ENCODE data around the gene TIPRL.

The TIPRL gene

GRCh38 chr1:168221275-168221674 is 42.5 kb downstream of the TIPRL start:
- TF ChIP-seq ZFX (IDR thresholded peaks at IDR 0.05; ENCODE audit: borderline replicate concordance) = no peak
- TF ChIP-seq, protein P1, sequence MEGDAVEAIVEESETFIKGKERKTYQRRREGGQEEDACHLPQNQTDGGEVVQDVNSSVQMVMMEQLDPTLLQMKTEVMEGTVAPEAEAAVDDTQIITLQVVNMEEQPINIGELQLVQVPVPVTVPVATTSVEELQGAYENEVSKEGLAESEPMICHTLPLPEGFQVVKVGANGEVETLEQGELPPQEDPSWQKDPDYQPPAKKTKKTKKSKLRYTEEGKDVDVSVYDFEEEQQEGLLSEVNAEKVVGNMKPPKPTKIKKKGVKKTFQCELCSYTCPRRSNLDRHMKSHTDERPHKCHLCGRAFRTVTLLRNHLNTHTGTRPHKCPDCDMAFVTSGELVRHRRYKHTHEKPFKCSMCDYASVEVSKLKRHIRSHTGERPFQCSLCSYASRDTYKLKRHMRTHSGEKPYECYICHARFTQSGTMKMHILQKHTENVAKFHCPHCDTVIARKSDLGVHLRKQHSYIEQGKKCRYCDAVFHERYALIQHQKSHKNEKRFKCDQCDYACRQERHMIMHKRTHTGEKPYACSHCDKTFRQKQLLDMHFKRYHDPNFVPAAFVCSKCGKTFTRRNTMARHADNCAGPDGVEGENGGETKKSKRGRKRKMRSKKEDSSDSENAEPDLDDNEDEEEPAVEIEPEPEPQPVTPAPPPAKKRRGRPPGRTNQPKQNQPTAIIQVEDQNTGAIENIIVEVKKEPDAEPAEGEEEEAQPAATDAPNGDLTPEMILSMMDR (IDR thresholded peaks at IDR 0.05) = no peak
- no peak overlapping the region for H3K27ac ChIP-seq

GRCh38 chr1:168223261-168223660 is 44.5 kb downstream of the TIPRL start:
- H3K27ac ChIP-seq = no peak overlapping the region
- no peak for TF ChIP-seq ZFX (IDR thresholded peaks at IDR 0.05; ENCODE audit: borderline replicate concordance)
- TF ChIP-seq, protein P1 (IDR thresholded peaks at IDR 0.05) = no peak

GRCh38 chr1:168223681-168224540 is 45.1 kb downstream of the TIPRL start:
- no peak for TF ChIP-seq ZFX (IDR thresholded peaks at IDR 0.05; ENCODE audit: borderline replicate concordance)
- TF ChIP-seq, protein P1 (IDR thresholded peaks at IDR 0.05) = no peak
- no peak overlapping the region for H3K27ac ChIP-seq

DNA sequence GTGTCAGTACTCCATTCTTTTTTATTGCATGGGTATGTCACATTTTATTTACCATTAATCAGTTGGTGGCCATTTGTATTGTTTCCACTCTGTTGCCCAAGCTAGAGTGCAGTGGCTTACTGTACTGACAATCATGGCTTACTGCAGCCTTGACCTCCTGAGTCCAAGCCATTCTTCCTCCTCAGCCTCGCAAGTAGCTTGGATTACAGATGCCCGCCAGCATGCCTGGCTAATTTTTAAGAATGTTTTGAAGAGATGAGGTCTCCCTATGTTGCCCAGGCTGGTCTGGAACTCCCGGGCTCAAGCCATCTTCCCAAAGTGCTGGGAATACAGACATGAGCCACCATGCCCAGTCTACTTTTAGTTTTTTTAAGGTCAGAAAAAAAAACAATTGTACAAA is 46.2 kb downstream of the TIPRL start:
- TF ChIP-seq, protein P1 (IDR thresholded peaks at IDR 0.05) = no peak
- TF ChIP-seq ZFX (IDR thresholded peaks at IDR 0.05; ENCODE audit: borderline replicate concordance) = no peak
- H3K27ac ChIP-seq = peak overlapping the region; percentile 60

DNA sequence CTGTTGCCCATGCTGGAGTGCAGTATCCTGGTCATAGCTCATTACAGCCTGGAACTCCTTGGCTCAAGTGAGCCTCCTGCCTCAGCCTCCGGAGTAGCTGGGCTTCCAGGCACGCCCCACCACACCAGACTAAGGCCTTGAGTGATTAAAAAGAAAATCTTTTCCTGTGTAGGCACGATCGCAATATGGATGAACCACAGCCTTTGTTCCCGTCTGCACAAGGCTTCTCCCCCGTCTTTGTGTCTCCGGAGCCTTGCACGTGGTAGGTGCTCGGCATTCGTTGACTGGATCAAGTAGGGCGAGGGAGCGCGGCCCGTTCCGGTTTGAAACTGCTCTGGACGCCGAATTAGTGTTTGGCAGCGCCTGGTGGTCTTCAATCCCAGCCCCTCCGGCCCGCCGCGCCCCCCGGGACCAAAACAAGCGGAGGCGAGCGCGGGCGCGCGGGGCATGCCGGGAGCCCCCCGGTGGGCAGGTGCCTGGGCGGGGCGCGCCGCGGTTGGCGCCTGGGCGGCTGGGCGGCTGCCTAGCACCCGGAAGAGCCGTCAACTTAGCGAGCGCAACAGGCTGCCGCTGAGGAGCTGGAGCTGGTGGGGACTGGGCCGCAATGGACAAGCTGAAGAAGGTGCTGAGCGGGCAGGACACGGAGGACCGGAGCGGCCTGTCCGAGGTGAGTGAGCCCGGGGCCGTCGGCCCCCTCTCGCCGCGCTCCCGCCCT is 46.9 kb downstream of the TIPRL start, which contains the start of gene SFT2D2:
Gene SFT2D2 (plus strand): TSS at position 529 of the 715 bp plus-strand sequence. CDS start 76 bp downstream, at position 605.
- TF ChIP-seq ZFX (IDR thresholded peaks at IDR 0.05; ENCODE audit: borderline replicate concordance) = no peak
- TF ChIP-seq, protein P1 (IDR thresholded peaks at IDR 0.05) = no peak
- H3K27ac ChIP-seq = peak within 1 kb of the TSS; percentile 60

DNA sequence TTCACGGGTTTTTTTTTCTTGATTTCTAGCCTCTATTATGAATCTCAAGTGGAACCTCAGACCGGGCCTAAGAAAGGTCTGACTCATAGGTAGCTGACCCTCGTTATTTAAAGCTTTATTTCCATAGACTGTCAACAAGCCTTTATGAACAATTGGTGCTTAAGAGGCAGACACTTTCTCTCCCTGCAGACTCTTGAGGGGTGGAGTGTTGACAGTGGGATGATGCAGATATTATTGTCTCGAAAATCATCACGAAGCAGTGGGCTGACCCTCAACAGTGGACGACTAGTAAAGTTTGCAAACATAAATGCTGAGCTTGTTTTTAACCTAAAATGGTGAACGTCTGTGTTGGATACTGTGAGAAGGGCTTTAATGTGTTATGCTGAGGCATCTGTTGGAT is 48.9 kb downstream of the TIPRL start:
- TF ChIP-seq, protein P1 (IDR thresholded peaks at IDR 0.05) = no peak
- no peak for TF ChIP-seq ZFX (IDR thresholded peaks at IDR 0.05; ENCODE audit: borderline replicate concordance)
- H3K27ac ChIP-seq = no peak overlapping the region

GRCh38 chr1:168229893-168230292 is 51.1 kb downstream of the TIPRL start:
- no peak for TF ChIP-seq ZFX (IDR thresholded peaks at IDR 0.05; ENCODE audit: borderline replicate concordance)
- TF ChIP-seq, protein P1 (IDR thresholded peaks at IDR 0.05) = no peak
- H3K27ac ChIP-seq = no peak overlapping the region
